GM18519 (cell line): ENCODE results near the gene FMOD.

Source experiments
- ATAC-seq: cut with Tn5 transposase; IDR thresholded peaks from one replicate; pipeline ENCODE4 v1.9.1; 2021; ENCODE audit warnings: mild to moderate bottlenecking, moderate library complexity; ENCODE audit not compliant: unreplicated experiment, low FRiP score

Gene FMOD

DNA sequence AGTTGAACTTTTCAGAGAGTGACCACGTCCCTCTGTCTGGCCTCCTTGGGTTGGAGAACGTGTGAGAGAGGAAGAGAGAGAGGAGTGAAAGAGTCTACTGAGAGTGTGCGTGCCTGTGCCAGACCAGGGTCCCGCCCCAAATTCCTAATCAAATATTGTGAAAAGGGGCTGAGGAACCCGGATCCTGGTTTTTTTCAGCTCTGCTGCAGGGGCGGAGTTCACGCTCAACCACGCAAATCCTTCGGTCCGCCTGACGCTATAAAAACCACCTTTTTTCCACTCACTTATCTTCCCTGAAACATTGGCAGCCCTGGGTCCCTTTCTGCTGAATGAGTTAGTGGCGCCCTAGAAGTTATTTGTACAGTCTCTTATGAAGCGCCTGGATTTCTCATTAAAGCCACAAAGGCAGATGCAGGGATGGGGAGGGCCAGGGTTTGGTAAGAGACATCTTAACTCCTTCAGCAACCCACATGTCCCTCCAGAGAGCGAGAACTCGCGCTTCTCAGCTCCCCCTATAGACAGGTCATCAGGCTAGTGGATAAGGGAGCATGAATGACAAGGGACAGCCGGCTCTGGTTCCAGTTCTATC is at the start of gene FMOD:
Gene FMOD (minus strand): TSS at position 86 of the 589 bp plus-strand sequence. CDS start 2,852 bp downstream, outside the sequence.
- ATAC-seq = no peak

DNA sequence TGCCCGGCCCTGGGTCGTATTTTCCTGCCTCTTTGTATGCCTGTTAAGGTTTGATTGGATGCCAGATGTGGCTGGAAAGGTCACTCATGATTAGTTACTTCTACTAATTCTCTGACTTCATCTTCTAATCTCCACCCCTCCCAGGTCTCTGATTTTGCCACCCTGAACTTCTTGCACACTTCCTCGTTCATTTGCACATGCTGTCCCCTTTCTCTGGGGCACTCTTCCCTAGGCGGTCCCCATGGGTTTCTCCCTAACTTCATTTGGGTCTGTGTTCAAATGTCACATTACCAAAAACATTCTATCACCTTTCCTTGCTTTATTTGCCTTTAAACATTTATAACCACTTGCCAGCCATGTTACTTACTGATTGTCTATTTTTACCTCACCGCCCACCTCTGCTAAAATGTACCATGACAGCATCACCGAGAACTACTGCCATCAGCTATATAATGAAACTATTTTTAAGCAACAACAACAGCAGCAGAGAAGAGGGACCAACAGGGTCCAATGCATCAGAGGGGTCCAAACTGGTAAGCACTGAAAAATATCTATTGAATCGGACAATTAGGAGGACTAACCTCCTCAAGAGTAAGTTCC is 45.8 kb upstream of the FMOD start:
- ATAC-seq = no peak

DNA sequence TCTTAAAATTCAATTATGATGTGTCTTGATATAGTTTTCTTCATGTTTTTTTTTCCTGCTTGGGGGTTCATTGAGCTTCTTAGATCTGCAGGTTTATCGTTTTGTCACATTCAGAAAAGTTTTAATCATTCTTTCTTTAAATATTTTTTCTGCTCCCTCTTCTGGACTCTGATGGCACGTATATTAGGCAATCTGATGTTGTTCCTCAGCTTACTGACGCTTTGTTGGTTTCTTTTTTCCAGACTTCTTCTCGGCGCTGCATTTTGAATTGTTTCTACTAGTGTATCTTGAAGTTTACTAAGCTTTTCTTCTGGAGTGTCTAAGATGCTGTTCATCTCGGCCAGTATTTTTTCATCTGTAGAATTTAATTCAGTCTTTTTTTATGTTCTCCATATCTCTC is 44.8 kb upstream of the FMOD start:
- ATAC-seq = no peak

DNA sequence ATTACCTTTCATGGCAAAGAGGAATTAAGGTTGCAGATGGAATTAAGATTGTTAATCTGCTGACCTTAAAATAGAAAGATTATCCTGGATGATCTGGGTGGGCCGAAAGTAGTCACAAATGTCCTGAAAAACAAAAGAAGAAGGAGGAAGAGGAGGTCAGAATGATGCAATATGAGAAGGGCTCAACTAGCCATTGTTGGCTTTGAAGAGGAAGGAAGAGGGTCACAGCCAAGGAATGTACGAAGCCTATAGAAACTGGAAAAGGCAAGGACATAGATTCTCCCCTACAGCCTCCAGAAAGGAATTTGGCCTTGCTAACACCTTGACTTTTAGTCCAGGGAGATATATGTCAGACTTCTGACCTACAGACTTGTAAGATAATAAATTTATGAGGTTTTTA is 39.4 kb upstream of the FMOD start:
- no peak for ATAC-seq

DNA sequence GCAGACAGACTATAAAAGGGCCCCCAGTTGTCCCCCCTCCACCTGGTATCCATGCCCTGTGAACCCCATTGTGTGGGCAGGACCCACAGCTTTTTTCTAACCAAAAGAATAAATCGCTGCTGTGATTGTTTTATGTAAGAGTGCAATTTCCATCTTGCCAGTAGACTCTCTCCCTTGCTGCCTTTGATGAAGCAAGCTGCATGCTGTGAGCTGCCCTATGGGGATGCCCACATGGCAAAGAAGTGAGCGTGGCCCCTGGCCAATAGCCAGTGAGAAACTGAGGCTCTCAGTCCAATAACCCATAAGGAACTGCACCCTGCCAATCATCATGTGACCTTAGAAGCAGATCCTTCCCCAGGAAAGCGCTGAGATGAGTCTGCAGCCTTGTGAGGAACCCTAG is 37.8 kb upstream of the FMOD start:
- ATAC-seq = no peak

DNA sequence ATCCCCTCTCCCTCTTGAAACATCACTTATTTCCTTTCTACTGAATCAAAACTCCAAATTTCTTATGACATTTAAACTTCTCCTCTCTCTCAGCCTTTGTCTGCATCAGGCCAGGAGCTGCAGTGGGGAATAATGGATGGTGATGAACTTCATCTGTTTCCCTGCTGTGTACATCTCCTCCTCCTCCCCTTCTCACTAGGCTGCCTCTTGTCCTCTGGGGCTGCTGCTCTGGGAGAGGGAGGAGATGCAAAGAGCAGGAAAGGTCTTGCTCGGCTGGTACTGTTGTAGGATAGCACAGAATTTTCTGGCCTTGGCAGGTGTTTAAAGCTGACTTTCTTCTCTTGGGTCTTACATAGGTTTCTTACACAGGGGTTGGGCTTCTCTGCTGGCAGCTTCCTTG is 31.1 kb upstream of the FMOD start:
- no peak for ATAC-seq

GRCh38 chr1:203381151-203381751 is 30.3 kb upstream of the FMOD start:
- no peak for ATAC-seq

GRCh38 chr1:203380420-203381150 is 29.7 kb upstream of the FMOD start:
- no peak for ATAC-seq

GRCh38 chr1:203379825-203380224 is 28.9 kb upstream of the FMOD start:
- ATAC-seq = no peak

DNA sequence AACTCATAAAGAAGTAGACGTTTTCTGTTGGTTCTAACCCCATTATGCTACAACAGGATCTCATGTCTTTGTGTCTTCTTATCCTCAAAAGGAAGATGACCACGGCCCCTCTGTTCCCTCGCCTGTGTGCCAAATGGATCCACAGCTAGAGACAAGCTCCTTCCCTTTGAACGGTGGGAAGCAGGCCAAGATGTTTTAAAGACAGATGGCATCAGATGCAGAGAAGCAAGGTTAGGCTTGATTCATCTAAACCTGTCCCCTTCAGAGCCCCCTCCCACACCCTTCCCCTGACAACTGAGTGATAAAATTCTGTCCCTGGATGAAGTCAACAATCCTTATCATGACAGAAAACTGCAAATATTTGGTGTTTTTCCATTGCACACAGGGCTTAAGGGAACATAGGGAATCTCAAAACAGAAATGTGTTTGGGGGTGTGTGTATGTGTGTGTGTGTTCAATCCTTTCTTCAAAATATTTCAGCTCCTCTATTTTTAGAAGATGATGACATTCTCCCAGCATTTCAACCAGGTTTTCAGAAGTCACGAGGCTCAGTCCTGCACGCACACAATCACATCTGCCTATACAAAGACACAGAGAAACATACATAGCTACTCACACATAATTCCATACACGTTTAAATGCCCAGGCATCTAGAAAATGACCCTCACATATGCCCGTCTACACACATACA is 27.8 kb upstream of the FMOD start:
- no peak for ATAC-seq

DNA sequence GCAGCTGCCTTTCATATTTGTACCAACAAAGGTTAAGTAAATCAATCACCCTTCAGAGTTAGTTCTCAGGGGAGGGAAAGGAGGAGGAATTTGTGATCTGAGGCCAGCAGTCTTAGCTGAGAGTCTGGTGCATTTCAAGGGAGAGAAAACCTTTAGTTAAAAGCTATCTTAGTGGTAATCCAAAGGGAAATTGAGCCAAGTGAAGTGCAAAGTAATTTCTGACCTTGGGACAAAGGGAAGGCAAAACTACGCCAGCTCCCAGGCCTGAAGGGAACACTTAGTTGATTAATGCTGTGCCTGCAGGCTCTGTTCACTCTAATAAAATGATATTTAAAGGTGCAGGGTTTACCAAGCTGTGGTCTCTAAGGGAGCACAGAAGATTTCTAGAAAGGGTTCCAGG is 23.1 kb upstream of the FMOD start:
- no peak for ATAC-seq

DNA sequence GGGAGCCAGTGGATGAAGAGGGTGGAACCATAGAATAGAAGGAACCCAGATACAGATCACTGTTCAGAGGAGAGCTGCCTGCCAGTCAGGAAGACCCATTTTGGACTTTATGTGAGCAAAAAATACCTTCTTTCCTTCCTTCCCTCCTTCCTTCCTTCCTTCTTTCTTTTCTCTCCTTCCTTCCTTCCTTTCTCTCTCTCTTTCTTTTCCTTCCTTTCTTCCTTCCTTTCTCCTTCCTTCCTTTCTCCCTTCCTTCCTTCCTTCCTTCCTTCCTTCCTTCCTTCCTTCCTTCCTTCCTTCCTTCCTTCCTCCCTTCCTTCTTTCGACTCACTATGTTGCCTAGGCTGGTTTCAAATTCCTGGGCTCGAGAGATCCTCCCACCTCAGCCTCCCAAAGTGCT is 22.1 kb upstream of the FMOD start:
- no peak for ATAC-seq

- ATAC-seq = no peak
Observed at GRCh38 chr1:203371288-203371687, 20.4 kb upstream of the FMOD start.

DNA sequence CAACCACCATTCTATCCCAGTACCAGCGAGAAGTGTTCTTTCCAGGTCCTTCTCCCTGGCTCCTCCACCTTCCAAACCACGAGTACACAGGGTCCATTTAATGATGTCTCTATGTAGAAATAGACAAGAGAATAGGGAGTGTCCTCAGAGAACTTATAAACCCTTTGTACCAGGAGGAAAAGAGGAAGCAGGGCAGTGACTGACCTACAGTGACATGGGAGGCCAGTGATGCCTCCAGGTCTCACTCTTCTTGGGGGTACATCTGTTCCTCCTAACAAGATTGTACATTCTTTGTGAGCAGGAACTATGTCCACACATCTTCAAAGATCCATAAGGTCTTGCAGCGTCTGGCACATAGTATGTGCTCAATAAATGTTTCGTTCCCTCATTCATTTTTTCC is 18.7 kb upstream of the FMOD start:
- no peak for ATAC-seq

DNA sequence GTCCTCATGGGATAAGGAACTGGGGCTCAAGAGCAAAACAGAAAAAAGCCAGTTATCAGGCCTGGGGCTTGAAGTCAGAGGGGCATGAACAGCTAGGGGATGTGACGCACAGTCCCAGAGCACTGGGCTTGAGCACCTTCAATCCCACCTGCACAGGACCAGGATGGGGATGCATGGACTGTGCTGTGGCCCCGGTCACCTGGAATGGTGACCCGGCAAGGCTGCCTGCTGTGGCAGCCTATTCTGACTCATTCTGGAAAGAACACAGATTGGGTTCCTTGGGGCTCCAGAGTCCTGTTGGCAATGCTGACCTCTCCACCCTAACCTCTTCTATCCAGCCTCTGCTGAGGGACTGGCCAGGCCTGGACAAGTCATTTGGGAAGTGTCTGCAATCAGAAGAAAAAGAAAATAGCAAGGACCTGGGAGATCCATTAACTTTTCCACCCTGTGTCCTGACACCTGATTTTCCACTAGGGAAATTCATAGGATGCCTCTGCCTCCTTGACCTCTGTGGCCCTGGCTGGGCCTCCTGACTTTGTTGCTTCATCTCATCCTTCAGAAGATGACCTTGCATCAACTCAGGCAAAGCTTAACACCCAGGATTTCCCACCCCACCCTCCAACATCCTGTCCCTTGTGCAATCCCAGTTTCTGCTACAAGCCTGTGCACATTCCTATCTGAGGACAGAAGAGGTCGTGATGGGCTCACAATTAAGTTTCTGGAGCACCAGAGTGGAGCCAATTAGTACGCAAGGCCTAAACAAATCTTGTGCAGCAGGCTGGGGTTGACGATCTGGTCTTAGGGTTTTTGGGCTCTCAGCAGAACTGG is 17.9 kb upstream of the FMOD start:
- ATAC-seq = no peak

GRCh38 chr1:203367057-203367456 is 16.1 kb upstream of the FMOD start:
- ATAC-seq = no peak

DNA sequence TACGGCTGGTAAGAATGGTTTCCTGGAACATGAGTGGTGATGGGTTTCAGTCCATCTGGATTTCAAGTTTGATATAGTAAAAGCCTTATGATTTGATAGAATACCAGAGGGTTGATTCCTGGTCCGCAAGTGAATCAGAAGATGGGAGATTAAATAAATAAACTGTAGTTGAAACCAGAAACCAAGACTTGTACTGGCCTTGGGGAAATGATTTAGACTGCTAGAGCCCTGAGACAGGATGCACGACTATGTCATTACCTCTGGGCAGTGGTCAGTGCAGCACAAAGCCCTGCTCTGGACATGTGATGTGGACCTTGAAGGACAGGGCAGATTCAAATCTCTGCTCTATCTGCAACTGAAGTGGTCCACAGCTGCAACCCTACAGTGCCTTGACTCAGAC is 15.6 kb upstream of the FMOD start:
- ATAC-seq = no peak

- no peak for ATAC-seq
Observed at GRCh38 chr1:203364806-203365205, 13.9 kb upstream of the FMOD start.

DNA sequence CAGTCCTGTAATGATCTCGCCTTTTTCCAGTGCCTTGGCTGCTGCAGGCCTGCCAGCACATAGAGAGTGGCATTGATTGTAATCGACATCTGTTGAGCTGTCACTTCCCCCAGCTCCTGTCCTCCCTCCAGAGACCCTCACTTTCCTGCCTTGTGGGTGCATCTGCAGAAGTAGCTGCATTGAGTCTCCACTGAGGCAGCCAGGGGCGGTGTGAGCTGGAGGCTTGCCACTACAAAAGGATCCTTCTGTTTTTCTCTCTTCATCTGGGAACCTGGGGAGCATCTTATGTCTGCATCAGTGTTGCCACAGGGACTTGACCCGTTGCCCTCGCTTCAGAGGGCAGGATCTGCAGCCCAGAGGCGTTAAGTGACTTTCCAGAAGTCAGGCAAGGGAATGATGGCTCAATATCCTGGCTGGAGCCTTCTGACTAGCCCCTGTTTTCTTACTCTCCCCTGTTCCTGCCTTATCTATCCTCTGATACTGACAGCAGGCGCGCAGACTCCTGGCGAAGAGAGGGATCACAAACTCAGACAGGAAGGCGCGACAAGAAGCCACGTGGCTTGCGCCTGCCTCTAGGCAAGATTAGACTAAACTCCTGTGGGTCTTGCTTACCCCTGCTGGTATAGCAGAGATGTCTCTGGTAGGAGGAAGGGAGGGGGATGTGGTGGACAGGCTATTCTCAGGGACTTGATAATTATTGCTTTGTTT is 13.3 kb upstream of the FMOD start:
- no peak for ATAC-seq

GRCh38 chr1:203362720-203363025 is 11.8 kb upstream of the FMOD start:
- no peak for ATAC-seq
